ENCODE data around the gene SEC14L5. TPM values are rescaled to one million over a fixed set of nuclear protein-coding genes. Genes with fewer than 3 reads are reported as not detected.

The SEC14L5 gene
- total RNA-seq, 1 experiment from 2014 or later = 0.27 TPM

DNA sequence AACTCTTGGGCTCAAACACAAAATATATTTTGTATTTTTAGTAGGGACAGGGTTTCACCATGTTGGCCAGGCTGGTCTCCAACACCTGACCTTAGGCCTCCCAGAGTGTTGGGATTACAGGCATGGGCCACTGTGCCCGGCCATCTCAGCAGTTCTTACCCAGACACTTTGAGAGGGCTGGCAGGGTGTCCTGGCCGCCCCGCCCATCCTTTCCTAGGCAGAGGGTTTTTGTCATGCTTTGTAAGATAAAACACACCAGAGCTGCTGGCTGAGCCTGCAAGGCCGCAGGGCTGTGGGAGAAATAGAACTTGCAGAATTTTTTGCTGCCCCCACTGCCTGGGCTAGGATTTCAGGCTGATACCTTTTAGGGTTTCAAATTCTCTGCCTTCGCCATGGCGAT is 29.9 kb upstream of the SEC14L5 start:
- Histone ChIP-seq H3K9me2 (ENCODE audit: insufficient read depth) (no peaks in the 10 kb centered on the region), H3K9ac (ENCODE audit: low read length) (no peak overlapping the region), H3K27me3 (ENCODE audit: insufficient read depth, low read length) (no peaks in the 10 kb centered on the region), H3K27ac (ENCODE audit: low read depth, low read length) (no peak overlapping the region), H4K20me1 (ENCODE audit: insufficient read depth) (no peaks in the 10 kb centered on the region), H3K4me3 (replicated peaks in 1 of 2; ENCODE audit: low read depth in 1 of 2, low read length in 2 of 2) (no peak overlapping the region), H2AFZ (ENCODE audit: low read depth, low read length, poor library complexity, severe bottlenecking) (no peak overlapping the region), H3K9me3 (ENCODE audit: control insufficient read depth in 1 of 2, insufficient read depth in 1 of 2, low read depth in 1 of 2, low read length in 2 of 2) (peaks cover 4 to 13% of the 10 kb centered on the region in 2 experiments; a peak in 2 of 4 replicates), H3K36me3 (ENCODE audit: control insufficient read depth in 1 of 2, insufficient read depth in 2 of 2, low read length in 2 of 2) (peaks cover 0 to 13% of the 10 kb centered on the region in 2 experiments; a peak in 1 of 4 replicates), H3K4me2 (ENCODE audit: low read length) (no peak overlapping the region), H3K79me2 (ENCODE audit: insufficient read depth, low read length) (no peaks in the 10 kb centered on the region; the same call in 1 of the 2 replicates), H3K4me1 (ENCODE audit: control insufficient read depth in 1 of 2, insufficient read depth in 2 of 2, low read length in 2 of 2) (peaks cover 7 to 22% of the 10 kb centered on the region in 2 experiments; a peak in 3 of 4 replicates)
- CTCF ChIA-PET = no interaction called here
- intact Hi-C loops (cut with micrococcal nuclease) = no loop called here
- no peak for TF ChIP-seq YY1 (IDR thresholded peaks at IDR 0.05; ENCODE audit: extremely low read depth, insufficient replicate concordance, low read depth, low read length)
- no peak for TF ChIP-seq EZH2 (IDR thresholded peaks at IDR 0.05)
- no peak for TF ChIP-seq CBX3 (IDR thresholded peaks at IDR 0.05; ENCODE audit: low read depth)
- TF ChIP-seq SP1 (IDR thresholded peaks at IDR 0.05; ENCODE audit: low read depth) = no peak
- TF ChIP-seq ZNF274 (IDR thresholded peaks at IDR 0.05; ENCODE audit: low read depth, low read length) = no peak
- TF ChIP-seq ZFX (IDR thresholded peaks at IDR 0.05) = no peak
- TF ChIP-seq POLR2AphosphoS5 (IDR thresholded peaks at IDR 0.05; ENCODE audit: low read depth, low read length) = no peak
- TF ChIP-seq, protein P1, sequence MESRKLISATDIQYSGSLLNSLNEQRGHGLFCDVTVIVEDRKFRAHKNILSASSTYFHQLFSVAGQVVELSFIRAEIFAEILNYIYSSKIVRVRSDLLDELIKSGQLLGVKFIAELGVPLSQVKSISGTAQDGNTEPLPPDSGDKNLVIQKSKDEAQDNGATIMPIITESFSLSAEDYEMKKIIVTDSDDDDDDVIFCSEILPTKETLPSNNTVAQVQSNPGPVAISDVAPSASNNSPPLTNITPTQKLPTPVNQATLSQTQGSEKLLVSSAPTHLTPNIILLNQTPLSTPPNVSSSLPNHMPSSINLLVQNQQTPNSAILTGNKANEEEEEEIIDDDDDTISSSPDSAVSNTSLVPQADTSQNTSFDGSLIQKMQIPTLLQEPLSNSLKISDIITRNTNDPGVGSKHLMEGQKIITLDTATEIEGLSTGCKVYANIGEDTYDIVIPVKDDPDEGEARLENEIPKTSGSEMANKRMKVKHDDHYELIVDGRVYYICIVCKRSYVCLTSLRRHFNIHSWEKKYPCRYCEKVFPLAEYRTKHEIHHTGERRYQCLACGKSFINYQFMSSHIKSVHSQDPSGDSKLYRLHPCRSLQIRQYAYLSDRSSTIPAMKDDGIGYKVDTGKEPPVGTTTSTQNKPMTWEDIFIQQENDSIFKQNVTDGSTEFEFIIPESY (IDR thresholded peaks at IDR 0.05; ENCODE audit: extremely low read depth, insufficient replicate concordance, low read length) = no peak
- TF ChIP-seq, protein P2, sequence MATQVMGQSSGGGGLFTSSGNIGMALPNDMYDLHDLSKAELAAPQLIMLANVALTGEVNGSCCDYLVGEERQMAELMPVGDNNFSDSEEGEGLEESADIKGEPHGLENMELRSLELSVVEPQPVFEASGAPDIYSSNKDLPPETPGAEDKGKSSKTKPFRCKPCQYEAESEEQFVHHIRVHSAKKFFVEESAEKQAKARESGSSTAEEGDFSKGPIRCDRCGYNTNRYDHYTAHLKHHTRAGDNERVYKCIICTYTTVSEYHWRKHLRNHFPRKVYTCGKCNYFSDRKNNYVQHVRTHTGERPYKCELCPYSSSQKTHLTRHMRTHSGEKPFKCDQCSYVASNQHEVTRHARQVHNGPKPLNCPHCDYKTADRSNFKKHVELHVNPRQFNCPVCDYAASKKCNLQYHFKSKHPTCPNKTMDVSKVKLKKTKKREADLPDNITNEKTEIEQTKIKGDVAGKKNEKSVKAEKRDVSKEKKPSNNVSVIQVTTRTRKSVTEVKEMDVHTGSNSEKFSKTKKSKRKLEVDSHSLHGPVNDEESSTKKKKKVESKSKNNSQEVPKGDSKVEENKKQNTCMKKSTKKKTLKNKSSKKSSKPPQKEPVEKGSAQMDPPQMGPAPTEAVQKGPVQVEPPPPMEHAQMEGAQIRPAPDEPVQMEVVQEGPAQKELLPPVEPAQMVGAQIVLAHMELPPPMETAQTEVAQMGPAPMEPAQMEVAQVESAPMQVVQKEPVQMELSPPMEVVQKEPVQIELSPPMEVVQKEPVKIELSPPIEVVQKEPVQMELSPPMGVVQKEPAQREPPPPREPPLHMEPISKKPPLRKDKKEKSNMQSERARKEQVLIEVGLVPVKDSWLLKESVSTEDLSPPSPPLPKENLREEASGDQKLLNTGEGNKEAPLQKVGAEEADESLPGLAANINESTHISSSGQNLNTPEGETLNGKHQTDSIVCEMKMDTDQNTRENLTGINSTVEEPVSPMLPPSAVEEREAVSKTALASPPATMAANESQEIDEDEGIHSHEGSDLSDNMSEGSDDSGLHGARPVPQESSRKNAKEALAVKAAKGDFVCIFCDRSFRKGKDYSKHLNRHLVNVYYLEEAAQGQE (IDR thresholded peaks at IDR 0.05; ENCODE audit: low read depth) = no peak
- TF ChIP-seq SIN3A (IDR thresholded peaks at IDR 0.05; ENCODE audit: low read depth) = no peak
- no peak for TF ChIP-seq SRF (IDR thresholded peaks at IDR 0.05; ENCODE audit: low read depth)
- TF ChIP-seq EGR1 (IDR thresholded peaks at IDR 0.05; ENCODE audit: low read depth) = no peak
- TF ChIP-seq POLR2A (IDR thresholded peaks at IDR 0.05; ENCODE audit: borderline replicate concordance, extremely low read depth, insufficient read depth, insufficient read length) = no peak
- TF ChIP-seq, protein P3, sequence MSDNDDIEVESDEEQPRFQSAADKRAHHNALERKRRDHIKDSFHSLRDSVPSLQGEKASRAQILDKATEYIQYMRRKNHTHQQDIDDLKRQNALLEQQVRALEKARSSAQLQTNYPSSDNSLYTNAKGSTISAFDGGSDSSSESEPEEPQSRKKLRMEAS (IDR thresholded peaks at IDR 0.05) = no peak
- TF ChIP-seq, protein P4, sequence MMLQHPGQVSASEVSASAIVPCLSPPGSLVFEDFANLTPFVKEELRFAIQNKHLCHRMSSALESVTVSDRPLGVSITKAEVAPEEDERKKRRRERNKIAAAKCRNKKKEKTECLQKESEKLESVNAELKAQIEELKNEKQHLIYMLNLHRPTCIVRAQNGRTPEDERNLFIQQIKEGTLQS (IDR thresholded peaks at IDR 0.05) = no peak
- TF ChIP-seq, protein P5, sequence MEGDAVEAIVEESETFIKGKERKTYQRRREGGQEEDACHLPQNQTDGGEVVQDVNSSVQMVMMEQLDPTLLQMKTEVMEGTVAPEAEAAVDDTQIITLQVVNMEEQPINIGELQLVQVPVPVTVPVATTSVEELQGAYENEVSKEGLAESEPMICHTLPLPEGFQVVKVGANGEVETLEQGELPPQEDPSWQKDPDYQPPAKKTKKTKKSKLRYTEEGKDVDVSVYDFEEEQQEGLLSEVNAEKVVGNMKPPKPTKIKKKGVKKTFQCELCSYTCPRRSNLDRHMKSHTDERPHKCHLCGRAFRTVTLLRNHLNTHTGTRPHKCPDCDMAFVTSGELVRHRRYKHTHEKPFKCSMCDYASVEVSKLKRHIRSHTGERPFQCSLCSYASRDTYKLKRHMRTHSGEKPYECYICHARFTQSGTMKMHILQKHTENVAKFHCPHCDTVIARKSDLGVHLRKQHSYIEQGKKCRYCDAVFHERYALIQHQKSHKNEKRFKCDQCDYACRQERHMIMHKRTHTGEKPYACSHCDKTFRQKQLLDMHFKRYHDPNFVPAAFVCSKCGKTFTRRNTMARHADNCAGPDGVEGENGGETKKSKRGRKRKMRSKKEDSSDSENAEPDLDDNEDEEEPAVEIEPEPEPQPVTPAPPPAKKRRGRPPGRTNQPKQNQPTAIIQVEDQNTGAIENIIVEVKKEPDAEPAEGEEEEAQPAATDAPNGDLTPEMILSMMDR (IDR thresholded peaks at IDR 0.05 in 2 of 3, conservative IDR thresholded peaks at IDR 0.05 in 1 of 3; ENCODE audit: borderline replicate concordance in 1 of 3, insufficient read depth in 1 of 3, low read depth in 2 of 3, low read length in 2 of 3) = no peak
- no peak for TF ChIP-seq ELF1 (IDR thresholded peaks at IDR 0.05; ENCODE audit: borderline replicate concordance, low read depth)
- TF ChIP-seq FOSL1 (IDR thresholded peaks at IDR 0.05; ENCODE audit: low read depth) = no peak
- no TSS peak for BruUV-seq (replicated peaks)
- POLR2A ChIA-PET = no interaction called here
- RAD21 ChIA-PET (ENCODE audit: low non-redundant PET in 1 of 2, low total read pairs in 2 of 2, uncharacterized antibody in 2 of 2, unreplicated experiment in 2 of 2) = no interaction called here
- no peak for ATAC-seq
- DNase-seq (ENCODE audit: low read depth, low spot score) = no peak
